ENCODE data around the gene CATSPERB.
"Not testable (repeated sequence)": the region's sequence is repeated elsewhere in the genome, so short reads cannot be mapped to it uniquely, and the experiment has no call there.

The CATSPERB gene

GRCh38 chr14:91573894-91574837 lies 157.7 kb downstream of the CATSPERB start:
- TF ChIP-seq CTCF (conservative IDR thresholded peaks at IDR 0.05) = peak; percentile 11; the same call in 1 of the 2 replicates
- H3K27ac ChIP-seq = peak overlapping the region; percentile 34; the same call in 1 of the 2 replicates

- H3K27ac ChIP-seq = no peak overlapping the region
- no peak for TF ChIP-seq CTCF (conservative IDR thresholded peaks at IDR 0.05)
Measured at GRCh38 chr14:91573528-91573893, 158.4 kb downstream of the CATSPERB start.

GRCh38 chr14:91570021-91570420 lies 161.9 kb downstream of the CATSPERB start:
- H3K27ac ChIP-seq = no peak overlapping the region
- no peak for TF ChIP-seq CTCF (conservative IDR thresholded peaks at IDR 0.05)

GRCh38 chr14:91569301-91569700 lies 162.6 kb downstream of the CATSPERB start:
- no peak overlapping the region for H3K27ac ChIP-seq

GRCh38 chr14:91568626-91569025 lies 163.3 kb downstream of the CATSPERB start:
- TF ChIP-seq CTCF (conservative IDR thresholded peaks at IDR 0.05) = no peak
- no peak overlapping the region for H3K27ac ChIP-seq

More at GRCh38 chr14:91569301-91569700, 162.6 kb downstream of the CATSPERB start:
- TF ChIP-seq CTCF (conservative IDR thresholded peaks at IDR 0.05) = no peak

GRCh38 chr14:91567827-91568226 lies 164.1 kb downstream of the CATSPERB start:
- H3K27ac ChIP-seq = not testable (repeated sequence)

GRCh38 chr14:91555531-91555930 lies 176.4 kb downstream of the CATSPERB start:
- no peak for TF ChIP-seq CTCF (conservative IDR thresholded peaks at IDR 0.05)
- H3K27ac ChIP-seq = no peak overlapping the region

Measured in VCaP (cell line).